Measurements from ENCODE around the gene CNGA3.
A peak's percentile ranks its signal among the peaks of the same experiment; 100 is the strongest.

The CNGA3 gene

GRCh38 chr2:98374286-98374685, 28.0 kb downstream of the CNGA3 start:
- no peak overlapping the region for H3K4me3 Mint-ChIP-seq
- no peak overlapping the region for H3K27ac Mint-ChIP-seq
- peaks cover 61% of the 10 kb centered on the region for H3K4me1 Mint-ChIP-seq
- TF ChIP-seq CTCF (IDR thresholded peaks at IDR 0.05) = no peak
- no peak for DNase-seq
- H3K27me3 Mint-ChIP-seq (ENCODE audit: low read depth, poor library complexity) = peaks cover 18% of the 10 kb centered on the region
- H3K36me3 Mint-ChIP-seq (ENCODE audit: low read depth) = no peaks in the 10 kb centered on the region
- H3K9me3 Mint-ChIP-seq = no peaks in the 10 kb centered on the region

GRCh38 chr2:98374958-98375570, 28.8 kb downstream of the CNGA3 start:
- no peak for DNase-seq
- Mint-ChIP-seq H3K4me3 (no peak overlapping the region), H3K27ac (no peak overlapping the region), H3K9me3 (no peaks in the 10 kb centered on the region), H3K4me1 (peaks cover 61% of the 10 kb centered on the region), H3K36me3 (ENCODE audit: low read depth) (no peaks in the 10 kb centered on the region), H3K27me3 (ENCODE audit: low read depth, poor library complexity) (peaks cover 18% of the 10 kb centered on the region)
- no peak for TF ChIP-seq CTCF (IDR thresholded peaks at IDR 0.05)

- peaks cover 61% of the 10 kb centered on the region for H3K4me1 Mint-ChIP-seq
- no peak for TF ChIP-seq CTCF (IDR thresholded peaks at IDR 0.05)
- no peaks in the 10 kb centered on the region for H3K36me3 Mint-ChIP-seq (ENCODE audit: low read depth)
- peak overlapping the region; percentile 48 for H3K27ac Mint-ChIP-seq
- H3K9me3 Mint-ChIP-seq = no peaks in the 10 kb centered on the region
- peaks cover 18% of the 10 kb centered on the region for H3K27me3 Mint-ChIP-seq (ENCODE audit: low read depth, poor library complexity)
- DNase-seq = no peak
- H3K4me3 Mint-ChIP-seq = no peak overlapping the region
Observed at GRCh38 chr2:98376301-98376910, 30.1 kb downstream of the CNGA3 start.

- DNase-seq = no peak
- Mint-ChIP-seq H3K36me3 (ENCODE audit: low read depth) (no peaks in the 10 kb centered on the region), H3K27me3 (ENCODE audit: low read depth, poor library complexity) (peaks cover 18% of the 10 kb centered on the region), H3K4me3 (no peak overlapping the region), H3K9me3 (no peaks in the 10 kb centered on the region), H3K4me1 (peaks cover 61% of the 10 kb centered on the region), H3K27ac (no peak overlapping the region)
- no peak for TF ChIP-seq CTCF (IDR thresholded peaks at IDR 0.05)
Observed at GRCh38 chr2:98376996-98377395, 30.7 kb downstream of the CNGA3 start.

GRCh38 chr2:98377544-98377943, 31.3 kb downstream of the CNGA3 start:
- no peak overlapping the region for H3K27ac Mint-ChIP-seq
- no peaks in the 10 kb centered on the region for H3K9me3 Mint-ChIP-seq
- peaks cover 18% of the 10 kb centered on the region for H3K27me3 Mint-ChIP-seq (ENCODE audit: low read depth, poor library complexity)
- H3K36me3 Mint-ChIP-seq (ENCODE audit: low read depth) = no peaks in the 10 kb centered on the region
- peak; percentile 22 for DNase-seq
- no peak overlapping the region for H3K4me3 Mint-ChIP-seq
- TF ChIP-seq CTCF (IDR thresholded peaks at IDR 0.05) = no peak
- peaks cover 57% of the 10 kb centered on the region for H3K4me1 Mint-ChIP-seq

- Mint-ChIP-seq H3K27me3 (ENCODE audit: low read depth, poor library complexity) (peaks cover 17% of the 10 kb centered on the region), H3K36me3 (ENCODE audit: low read depth) (no peaks in the 10 kb centered on the region), H3K4me1 (peaks cover 50% of the 10 kb centered on the region), H3K9me3 (no peaks in the 10 kb centered on the region), H3K27ac (no peak overlapping the region), H3K4me3 (no peak overlapping the region)
- DNase-seq = no peak
- no peak for TF ChIP-seq CTCF (IDR thresholded peaks at IDR 0.05)
Observed at GRCh38 chr2:98378196-98378595, 31.9 kb downstream of the CNGA3 start.
